CD4-positive, alpha-beta T cell treated with Interferon gamma for 1 hour (primary cell): ENCODE data around the gene GSTO2.

Experiments used
- DNase-seq: peaks from one replicate; pipeline ENCODE4 v3.0.0-alpha.2; 2020

The GSTO2 gene

DNA sequence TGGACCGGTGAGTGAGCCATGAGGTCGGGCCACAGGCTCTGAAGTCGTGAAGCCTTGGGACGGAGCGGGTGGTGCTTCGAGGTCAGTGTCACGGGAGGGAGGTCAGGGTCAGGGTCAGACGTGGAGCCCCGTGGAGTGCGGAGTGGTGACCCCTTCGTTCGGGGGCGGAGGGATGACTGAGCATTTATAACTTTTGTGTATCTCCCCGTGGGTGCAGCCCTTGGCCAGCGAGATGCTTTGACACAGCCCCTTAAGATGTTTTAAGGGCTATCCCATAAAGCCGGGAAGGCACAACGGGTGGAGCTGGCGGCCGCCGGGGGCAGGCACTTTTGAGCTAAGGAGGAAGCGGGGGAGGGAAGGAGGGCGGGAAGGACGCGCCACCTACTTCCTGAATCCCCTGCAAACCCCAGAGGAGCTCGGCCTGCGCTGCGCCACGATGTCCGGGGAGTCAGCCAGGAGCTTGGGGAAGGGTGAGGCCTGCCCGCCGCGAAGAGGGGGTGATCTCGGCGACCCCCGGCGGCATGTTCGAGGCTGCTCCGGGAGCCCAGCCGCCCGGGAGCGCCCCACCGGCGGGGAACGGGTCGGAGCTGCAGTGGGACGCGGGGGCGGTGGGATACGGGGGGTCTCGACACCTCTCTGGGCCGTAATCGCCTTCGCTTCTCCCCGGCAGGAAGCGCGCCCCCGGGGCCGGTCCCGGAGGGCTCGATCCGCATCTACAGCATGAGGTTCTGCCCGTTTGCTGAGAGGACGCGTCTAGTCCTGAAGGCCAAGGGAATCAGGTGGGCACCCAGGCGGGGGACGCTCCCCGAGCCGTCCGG lies 14.3 kb upstream of the GSTO2 start, which contains the start of gene GSTO1:
Gene GSTO1, plus strand, starts transcription at position 400 of the 818 bp plus-strand sequence. Its CDS starts 37 bp downstream, at position 437.
- DNase-seq = peak; percentile 64

- DNase-seq = no peak
Measured at GRCh38 chr10:104255311-104255981, 13.5 kb upstream of the GSTO2 start.

GRCh38 chr10:104256335-104256961 lies 12.5 kb upstream of the GSTO2 start:
- DNase-seq = no peak

DNA sequence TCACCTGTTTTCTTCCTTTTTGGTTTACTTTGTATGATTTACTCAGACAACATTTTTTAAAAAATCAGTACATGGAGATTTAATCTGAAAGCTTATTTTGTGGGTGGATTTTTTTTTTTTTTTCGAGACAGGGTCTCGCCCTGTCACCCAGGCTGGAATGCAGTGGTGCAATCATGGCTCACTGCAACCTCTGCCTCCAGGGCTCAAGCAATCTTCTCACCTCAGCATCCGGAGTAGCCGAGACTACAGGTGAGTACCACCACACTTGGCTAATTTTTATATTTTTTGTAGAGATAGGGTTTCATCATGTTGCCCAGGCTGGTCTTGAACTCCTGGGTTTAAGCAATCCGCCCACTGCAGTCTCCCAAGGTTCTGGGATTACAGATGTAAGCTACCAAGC lies 11.7 kb upstream of the GSTO2 start:
- no peak for DNase-seq

DNA sequence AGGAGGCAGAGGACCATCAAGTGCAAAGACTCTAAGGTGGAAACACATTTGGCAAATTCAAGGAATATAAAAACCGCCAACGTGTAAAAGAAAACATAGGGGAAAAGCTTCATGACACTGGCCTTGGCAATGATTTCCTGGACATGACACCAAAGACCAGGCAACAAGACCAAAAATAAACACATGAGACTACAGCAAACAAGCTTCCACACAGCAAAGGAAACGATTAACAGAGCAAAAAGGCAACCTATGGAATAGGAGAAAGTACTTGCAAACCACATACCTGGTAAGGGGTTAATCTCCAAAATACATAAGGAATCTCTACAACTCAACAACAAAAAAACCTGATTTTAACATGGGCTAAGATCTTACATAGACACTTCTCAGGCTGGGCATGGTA lies 10.8 kb upstream of the GSTO2 start:
- DNase-seq = no peak

- no peak for DNase-seq
Measured at GRCh38 chr10:104259456-104259855, 9.5 kb upstream of the GSTO2 start.

DNA sequence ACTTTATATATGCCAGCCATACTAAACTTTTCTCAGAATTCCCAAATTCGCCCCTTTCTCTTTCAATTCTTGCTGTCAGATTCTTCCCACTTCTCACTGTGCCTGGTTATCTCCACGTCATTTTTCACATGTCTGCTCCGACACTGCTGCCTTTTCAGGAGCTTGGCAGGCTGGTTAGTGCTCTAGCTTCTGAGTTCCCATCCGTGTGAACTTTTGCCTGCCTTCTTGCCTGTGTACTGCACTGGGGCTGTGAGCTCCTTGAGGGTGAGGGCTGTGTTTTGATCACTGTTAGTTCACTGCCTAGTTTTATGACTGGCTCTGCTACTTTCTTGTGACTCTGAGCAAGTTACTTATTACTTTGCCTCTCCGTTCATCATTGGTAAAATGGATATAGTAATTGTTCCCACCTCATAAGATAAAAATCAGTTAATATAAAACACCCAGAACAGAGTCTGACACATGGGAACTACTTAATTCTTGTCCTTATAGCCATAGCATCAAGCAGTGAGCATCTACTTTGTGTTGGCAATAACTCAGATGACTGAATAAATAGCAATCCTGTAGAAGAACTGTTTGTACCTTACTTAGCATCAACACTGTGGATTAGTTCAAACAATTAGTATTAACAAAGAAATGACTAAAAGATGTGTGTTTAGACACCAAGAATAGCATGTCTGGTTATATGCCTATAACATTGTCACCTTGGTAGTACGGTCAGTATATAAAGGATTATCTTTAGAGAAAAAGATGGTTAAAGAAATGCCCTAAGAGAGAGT lies 8.8 kb upstream of the GSTO2 start:
- no peak for DNase-seq

GRCh38 chr10:104260775-104261115 lies 8.2 kb upstream of the GSTO2 start:
- DNase-seq = no peak

- no peak for DNase-seq
Measured at GRCh38 chr10:104262055-104262454, 6.9 kb upstream of the GSTO2 start.

GRCh38 chr10:104264783-104265182 lies 4.2 kb upstream of the GSTO2 start:
- no peak for DNase-seq

- DNase-seq = no peak
Measured at GRCh38 chr10:104267721-104268404, 1.1 kb upstream of the GSTO2 start.

- DNase-seq = no peak
Measured at GRCh38 chr10:104268405-104268712, 625 bp upstream of the GSTO2 start.

DNA sequence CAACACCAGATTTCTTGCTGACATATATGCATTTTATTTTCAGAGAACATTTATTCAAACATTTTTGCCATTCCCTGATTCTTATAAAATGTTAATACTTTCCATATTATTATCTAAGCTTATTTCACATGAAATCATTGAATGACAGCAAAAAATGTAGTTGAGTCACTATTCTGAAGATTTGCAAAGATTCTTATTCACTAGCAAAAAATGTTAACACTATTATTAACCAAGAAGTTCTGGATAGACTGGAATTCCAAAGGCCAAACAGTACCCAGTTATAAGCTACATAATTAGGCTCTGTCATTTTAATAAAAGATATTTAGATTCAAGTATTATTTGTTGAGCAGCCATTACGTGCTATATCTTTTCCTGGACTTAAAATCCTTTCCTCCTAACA lies 4.3 kb downstream of the GSTO2 start:
- DNase-seq = no peak

GRCh38 chr10:104273899-104274575 lies 5.1 kb downstream of the GSTO2 start:
- DNase-seq = no peak

DNA sequence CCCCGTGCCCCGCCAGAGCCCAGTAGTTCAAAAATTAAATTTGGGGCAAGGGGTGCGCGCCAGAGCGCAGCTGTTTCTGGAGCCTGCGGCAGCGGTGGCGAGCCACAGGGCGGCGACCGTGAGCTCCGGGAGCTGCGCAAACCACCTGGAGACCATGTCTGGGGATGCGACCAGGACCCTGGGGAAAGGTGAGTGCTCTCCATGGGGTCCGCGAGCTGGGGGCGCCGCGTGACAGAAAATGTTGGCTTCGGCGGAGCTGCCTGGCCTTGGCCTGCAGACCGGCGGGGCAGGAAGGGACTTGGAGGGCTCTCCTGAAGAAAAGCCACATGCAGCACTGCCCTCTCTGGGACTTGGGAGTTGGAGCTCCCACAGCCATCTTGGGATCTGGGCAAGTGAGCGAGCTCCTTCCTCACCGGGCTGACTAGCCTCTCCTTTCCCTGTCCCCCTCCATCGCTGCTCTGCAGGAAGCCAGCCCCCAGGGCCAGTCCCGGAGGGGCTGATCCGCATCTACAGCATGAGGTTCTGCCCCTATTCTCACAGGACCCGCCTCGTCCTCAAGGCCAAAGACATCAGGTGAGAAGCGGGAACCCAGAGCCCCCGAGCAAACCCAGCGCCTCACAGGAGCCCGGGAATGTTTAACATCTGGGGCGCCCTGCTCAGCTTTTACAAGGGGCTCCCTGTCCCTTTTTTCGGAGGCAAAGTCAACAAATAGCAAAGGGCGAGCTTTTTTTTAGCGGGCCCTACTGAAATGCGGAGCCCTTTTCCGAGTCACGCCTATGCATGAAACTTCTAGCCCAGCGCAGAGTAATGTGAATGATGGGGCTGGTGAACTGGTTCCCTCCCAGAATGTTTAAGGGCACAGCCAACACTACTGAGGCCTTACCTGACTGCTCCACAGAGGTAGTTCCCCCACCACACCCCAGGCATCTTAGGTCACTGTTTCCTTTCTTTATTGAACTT lies 6.1 kb downstream of the GSTO2 start:
- DNase-seq = peak; percentile 37

DNA sequence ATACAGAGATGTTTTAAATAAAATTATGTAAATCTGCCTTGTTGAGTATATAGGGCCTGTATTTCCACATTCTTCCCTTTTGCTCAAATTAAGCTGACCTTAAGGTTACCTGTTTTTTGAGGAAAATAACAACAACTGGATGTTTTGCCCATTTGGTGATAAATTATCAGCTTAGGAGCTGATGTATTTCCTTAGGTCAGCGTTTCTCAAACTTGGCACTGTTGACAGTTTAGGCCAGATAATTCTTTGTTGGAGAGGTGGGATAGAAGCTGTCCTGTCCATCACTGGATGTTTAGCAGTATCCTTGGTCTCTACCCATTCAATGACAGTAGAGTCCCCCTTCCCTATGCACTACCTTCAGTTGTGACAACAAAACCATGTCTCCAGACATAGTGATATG lies 7.2 kb downstream of the GSTO2 start:
- DNase-seq = no peak

GRCh38 chr10:104277785-104278184 lies 8.8 kb downstream of the GSTO2 start:
- no peak for DNase-seq

- DNase-seq = no peak
Measured at GRCh38 chr10:104279550-104280259, 10.7 kb downstream of the GSTO2 start.

DNA sequence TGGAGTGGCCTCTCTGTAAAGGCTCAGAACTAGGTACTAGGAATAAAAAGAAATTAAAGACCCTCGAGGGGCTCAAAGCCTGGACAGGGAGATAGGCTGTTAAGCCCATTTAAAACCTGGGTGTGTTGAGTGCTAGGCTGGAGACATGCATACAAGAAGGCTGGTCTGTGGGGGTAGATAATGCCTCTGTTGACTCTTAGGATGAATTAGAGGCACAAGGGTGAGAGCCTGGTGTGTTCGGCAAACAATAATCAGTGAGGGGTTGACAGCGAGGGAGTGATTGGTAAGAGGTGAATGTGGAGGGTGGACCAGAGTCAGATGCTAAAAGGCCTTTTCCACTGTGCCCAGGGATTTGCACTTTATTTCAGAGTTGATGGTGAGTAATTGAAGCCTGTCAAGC lies 12.7 kb downstream of the GSTO2 start:
- DNase-seq = no peak

DNA sequence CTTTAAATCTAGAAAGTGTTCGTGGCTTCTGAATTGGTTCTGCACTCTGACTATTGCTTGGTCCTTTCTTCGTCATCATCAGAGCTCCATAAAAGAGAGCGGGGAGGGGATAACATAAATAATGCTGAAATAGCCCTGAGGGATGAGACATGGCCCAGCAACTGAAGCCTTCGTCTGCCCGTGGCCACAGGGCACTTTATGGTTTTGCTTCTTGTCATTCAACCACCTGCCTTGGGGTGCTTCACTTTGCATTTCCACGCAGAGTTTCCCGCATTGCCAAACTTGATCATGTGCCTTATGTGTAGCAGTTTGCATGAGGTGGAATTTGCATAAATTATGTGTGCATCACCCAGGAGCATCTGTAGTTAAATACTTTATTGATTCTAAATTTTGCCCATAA lies 15.9 kb downstream of the GSTO2 start:
- DNase-seq = no peak
